HG03378 (cell line): ENCODE measurements around the gene USP31.

ENCODE experiments used
- ATAC-seq: cut with Tn5 transposase; IDR thresholded peaks from one replicate; pipeline ENCODE4 v1.9.1; 2021; ENCODE audit warnings: mild to moderate bottlenecking, moderate library complexity; ENCODE audit not compliant: unreplicated experiment

The USP31 gene

DNA sequence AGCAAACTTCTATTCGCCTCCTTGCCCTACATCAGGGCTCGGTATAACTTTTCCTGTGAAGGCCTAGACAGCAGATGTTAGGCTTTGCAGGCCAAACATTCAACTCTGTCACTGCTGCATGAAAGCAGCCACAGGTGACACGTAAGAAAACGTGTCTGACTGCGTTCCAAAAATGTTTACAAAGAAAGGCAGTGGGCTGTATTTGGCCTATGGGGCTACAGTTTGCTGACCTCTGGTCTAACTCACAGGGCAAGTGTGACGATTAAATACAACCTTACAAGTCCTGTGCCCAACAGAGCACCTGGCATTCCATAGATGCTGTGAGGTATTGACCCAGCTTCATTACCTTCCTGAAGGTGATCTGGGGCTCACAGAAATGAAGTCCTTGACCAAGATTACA, 79.4 kb downstream of the USP31 start:
- ATAC-seq = no peak

GRCh38 chr16:23068079-23068736, 81.0 kb downstream of the USP31 start:
- no peak for ATAC-seq

DNA sequence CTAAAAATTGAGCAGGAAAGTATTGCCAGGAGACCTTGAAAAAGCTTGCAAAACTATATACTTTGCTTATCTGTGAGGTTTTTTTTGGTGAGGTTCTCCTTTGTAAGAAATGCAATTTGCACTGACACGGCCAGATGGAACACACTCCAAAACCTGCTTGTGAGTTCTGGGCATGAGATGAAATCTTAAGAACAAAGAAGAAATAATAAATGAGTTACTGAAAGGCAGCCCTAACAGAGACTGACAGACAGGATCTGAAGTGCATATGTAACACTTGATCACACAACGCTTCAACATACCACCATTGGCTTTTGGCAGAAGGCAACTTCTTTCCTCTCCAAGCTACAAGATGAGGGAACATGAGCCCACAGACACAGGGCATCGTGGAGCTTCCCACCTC, 82.6 kb downstream of the USP31 start:
- ATAC-seq = no peak

DNA sequence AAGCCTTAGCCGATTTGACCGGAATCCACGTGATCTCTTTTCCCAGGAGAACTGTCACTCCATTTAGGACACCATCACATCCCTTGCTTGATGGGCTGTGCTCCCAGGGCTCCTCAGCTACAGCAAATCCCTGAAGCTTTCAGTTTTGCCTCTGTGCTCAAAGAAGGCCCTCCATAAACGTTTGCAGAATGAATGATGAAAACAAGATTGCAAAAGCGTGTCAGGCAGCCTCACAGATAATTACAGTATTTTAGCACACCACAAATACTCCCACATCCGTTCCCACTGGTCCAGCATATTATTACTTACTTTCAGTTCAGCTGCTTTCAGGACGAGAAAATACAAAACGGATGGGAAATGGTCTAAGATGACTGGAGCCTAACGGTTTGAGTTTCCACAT, 84.6 kb downstream of the USP31 start:
- ATAC-seq = no peak

GRCh38 chr16:23062524-23062923, 86.7 kb downstream of the USP31 start:
- ATAC-seq = no peak

DNA sequence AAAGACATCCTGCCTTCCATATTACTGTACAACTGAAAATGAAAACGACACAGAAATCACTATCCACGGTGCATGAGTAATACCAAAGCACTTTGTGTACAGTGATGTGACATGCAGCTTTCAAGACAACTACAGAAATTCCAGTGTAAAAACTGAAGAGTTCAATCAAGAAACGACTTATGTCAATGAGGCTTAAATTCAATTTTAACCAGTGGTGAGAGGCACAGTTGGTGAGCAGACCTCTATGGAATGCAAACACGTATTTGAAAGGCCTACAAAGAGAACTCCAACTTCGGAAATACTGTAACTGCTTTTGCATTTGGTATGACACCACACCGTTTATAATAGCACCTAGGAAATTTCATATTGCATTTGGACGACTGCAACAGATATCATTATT, 87.6 kb downstream of the USP31 start:
- no peak for ATAC-seq

DNA sequence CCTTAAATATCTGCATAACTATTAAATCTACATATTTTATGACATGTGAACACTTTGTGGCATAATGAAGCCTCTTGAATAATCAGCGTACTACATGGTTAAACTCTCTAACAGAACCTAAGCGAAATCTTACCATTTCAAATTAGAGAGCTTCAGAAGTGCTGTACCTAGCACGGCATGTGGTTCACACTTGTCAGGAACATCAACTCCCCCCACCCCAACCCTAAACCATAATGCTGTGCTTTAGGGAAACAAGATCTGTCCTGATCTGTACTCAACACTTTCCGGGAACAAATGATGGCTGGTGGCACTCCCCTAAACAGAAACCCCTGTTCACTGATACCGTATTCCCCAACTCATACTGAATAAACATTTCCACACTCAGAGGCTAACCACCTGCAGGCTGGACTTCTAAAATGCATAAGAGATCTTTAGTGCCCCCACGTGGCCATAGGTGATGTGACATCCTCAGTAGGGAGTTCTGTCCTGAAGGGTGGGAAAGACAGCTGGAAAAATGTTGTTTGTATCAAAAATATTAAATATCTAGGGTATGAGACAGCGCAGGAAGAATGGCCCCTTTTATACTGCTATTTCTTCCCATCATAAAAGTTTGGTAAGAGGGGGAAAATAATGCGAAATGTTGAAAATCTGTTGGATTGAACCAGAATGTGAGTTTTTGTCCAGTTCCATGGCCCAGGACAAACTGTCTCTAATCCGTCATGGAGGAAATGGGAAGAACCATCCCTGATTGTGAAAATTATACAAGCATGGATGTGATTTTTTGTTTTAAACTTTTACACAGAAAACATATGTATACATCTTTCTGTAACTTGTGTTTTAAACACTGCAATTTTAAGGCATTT, 88.6 kb downstream of the USP31 start:
- ATAC-seq = no peak

DNA sequence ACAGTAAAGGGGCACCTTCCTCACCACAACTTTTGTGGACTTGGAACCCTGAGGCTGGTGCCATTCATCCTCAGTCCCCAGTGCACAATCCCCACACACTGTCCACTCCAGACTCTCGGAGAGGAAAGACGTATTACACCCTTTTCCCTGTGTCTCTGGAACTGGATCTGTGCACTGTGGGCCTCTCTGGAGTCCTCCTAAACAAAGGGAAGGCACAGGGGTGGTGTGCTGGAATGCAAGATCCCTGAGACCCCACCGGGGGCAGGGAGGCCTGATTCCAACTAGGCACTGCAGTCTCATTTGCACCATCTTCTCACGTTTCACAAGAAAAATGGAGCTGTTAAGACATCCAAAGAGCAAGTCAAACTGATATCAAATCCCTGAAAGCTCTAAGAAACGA, 89.8 kb downstream of the USP31 start:
- no peak for ATAC-seq

- no peak for ATAC-seq
Observed at GRCh38 chr16:23058576-23058975, 90.7 kb downstream of the USP31 start.

DNA sequence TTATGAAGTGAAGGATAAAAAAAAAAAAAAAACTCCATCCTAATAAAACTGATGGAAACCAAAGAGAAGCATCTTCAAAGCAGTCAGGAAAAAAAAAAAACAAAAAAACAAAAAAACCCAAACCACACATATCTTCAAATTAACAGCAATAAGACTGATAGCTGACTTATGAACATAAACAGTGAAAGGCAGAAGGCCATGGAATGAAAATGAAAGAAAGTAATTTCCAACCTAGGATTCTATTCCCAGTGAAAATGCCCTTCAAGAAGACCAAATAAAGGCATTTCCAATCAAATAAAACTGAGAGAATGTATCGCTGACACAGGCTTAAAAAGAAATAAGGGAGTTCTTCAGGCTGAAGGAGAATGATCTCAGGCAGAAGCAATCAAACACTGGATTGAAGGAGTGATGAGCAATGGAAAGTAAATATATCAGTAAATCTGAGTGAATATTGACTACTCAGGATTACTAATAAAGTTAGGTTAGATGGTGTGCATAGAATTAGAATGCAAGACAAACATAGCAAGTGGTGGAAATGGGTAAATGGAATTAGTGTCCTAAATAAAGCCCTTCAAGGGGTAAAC, 92.1 kb downstream of the USP31 start:
- no peak for ATAC-seq

GRCh38 chr16:23055481-23055880, 93.8 kb downstream of the USP31 start:
- ATAC-seq = no peak

DNA sequence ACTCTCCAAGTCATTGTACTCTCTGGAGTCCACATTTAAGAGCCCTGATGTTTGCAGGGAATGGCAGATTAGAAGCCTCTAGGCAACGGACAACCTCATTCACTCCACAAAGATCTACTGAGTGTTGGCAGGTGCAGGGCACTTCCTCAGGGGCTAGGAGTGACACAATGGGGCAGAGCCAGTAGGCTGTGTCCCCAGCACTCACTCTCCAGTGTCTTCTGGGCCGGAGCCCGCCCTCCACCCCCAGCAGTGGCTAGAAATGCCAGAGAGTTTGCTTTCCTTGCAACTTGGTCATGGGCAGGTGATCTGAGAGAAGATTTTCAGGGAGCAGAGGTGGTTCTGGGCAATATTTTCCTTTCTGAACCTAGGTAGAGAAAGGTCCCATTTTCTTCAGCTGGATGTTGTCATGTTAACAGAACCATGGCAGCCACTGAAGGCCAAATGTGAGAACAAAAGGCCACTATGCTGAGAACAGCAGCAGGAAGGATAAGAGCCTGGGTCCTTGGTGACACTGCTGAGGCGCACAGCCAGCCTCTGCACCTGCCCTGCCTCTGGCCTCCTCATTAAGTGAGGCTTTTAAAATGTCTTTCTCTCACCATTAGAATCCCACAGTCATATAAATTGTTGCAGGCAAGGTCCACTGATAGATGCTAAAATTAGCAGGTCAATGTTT, 96.2 kb downstream of the USP31 start:
- ATAC-seq = no peak

DNA sequence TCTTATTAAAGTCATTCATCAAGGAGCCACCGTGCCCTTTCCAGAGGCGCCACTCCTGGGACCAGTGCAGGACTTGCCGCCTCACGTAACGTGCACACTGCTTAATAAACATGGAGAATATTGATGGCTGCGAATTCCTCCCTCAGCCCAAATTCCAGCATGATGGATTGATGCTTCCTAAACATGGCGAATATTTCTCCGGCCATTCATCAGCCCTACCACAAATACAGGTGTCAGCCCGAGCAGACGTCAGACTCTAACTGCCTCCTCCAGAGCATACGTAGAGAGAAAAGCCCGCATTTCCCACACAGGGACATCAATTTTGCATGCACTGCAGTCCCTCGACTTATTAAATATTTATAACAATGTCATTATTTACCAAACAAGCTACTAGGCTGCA, 97.0 kb downstream of the USP31 start:
- no peak for ATAC-seq

- no peak for ATAC-seq
Observed at GRCh38 chr16:23051587-23051986, 97.7 kb downstream of the USP31 start.

DNA sequence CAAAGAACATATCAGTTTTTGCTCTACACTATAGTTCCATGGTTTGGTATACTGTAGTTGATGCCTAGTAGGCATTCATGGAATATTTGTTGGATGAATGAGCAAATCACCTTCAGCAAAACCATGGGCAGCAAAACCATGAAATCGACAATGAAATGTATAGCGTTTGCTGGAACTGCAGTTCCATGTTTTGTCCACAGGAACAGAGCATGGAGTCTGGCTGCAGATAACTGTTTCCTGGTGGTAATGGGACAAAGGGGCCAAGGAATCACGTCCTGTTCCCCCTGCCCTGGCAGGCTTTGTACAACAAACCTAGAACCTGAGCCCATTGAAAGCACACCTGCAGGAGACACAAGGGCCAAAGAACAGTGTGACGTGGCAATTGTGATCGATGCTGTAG, 101.1 kb downstream of the USP31 start:
- no peak for ATAC-seq

- no peak for ATAC-seq
Observed at GRCh38 chr16:23045025-23045424, 104.2 kb downstream of the USP31 start.

DNA sequence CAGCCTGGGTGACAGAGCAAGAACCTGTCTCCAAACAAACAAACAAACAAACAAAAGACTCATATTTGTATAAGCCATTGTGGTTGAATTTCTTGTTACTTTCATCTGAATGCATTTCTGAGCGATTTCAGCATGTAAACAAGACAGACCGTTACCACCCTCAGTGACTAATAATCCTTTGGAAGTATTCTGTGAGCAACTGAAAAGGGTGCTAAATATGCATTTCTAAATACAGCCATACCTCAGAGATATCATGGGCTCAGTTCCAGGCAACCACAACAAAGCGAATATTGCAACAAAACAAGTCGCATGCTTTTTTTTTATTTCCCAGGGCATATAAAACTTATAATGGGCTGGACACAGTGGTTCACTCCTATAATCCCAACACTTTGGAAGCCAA, 109.0 kb downstream of the USP31 start:
- no peak for ATAC-seq

GRCh38 chr16:23039118-23039517, 110.1 kb downstream of the USP31 start:
- ATAC-seq = no peak

GRCh38 chr16:23035240-23035639, 114.0 kb downstream of the USP31 start:
- no peak for ATAC-seq

DNA sequence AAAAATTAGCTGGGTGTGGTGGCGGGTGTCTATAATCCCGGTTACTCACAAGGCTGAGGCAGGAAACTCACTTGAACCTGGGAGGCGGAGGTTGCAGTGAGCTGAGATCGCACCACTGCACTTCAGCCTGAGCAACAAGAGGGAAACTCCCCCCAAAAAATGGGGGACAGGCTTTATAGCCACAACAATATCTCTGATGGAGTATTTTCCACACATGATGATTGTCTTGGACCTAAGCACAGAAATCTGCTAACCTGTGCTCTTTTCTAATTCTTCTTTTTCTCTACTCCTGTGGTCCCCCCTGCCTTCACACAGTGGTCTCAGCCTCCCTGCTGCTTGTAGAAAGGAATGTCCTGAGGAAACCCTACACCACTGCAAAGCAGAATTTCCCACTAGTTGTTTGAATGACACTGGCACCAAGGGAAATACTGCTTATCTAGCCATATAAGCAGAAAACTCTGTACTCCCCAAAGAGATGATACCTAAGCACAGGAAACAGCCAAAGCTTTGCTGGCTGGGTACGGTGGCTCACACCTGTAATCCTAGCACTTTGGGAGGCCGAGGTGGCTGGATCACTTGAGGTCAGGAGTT, 117.6 kb downstream of the USP31 start:
- ATAC-seq = no peak

GRCh38 chr16:23029733-23030420, 119.4 kb downstream of the USP31 start:
- ATAC-seq = no peak
